K562 (cell line): ENCODE data around the gene NFKBIB. TPM values are rescaled to one million over a fixed set of nuclear protein-coding genes. Genes with fewer than 3 reads are reported as not detected.

ENCODE experiments used
- ATAC-seq: fragments of 200-7000 bp; cut with Tn5 transposase; 3 replicates; pipeline ENCODE4 v1.9.1; 2020; ENCODE audit warnings: moderate library complexity
- BruUV-seq: library from RNA; stranded (reverse); fragments of 400-500 nt; replicated peaks from 2 replicates; lab custom pipeline; 2021; lab: Mats Ljungman, UMichigan
- CTCF ChIA-PET: fragments of 300-600 bp; formaldehyde crosslinking; extraction: SDS; loops from one replicate; lab custom pipeline; 2021; ENCODE audit warnings: low intra/inter-chr PET ratio; lab: Yijun Ruan, JAX
- POLR2A ChIA-PET: fragments of 300-600, 350-650 bp; sonication (Branson Sonifier 250); formaldehyde crosslinking; extraction: SDS; loops from one replicate; lab custom pipeline; 2021; ENCODE audit warnings: antibody characterized with exemption, inconsistent platforms; lab: Yijun Ruan, JAX
- DNase-seq, 4 experiments: peaks; one replicate each; pipeline versions ENCODE4 v3.0.0 to v3.0.0-alpha.2; 2011 to 2018; ENCODE audit warnings: low spot score in 3 of 4, mixed read lengths in 3 of 4; ENCODE audit errors: extremely low read depth in 1 of 4
- FAIRE-seq: peaks from 2 replicates; lab custom pipeline; 2011; peaks lifted over from hg19 to GRCh38; lab: Jason Lieb, UNC
- H2AFZ ChIP-seq: 2 replicates; pipeline ENCODE4 v1.6.0; 2011; ENCODE audit warnings: low read depth, low read length, control low read depth, inconsistent platforms
- H3K27ac ChIP-seq: fragments of 200-600 bp; 3 replicates; pipeline ENCODE4 v1.8.0; 2011; ENCODE audit warnings: low read depth, mild to moderate bottlenecking, control low read depth, inconsistent platforms, low read length, moderate library complexity, mixed read lengths; ENCODE audit errors: extremely low read depth
- H3K27me3 ChIP-seq, 2 experiments: fragments of 300-600 bp in 1 of 2; 2 replicates in 1 of 2; 3 replicates in 1 of 2; pipeline versions ENCODE4 v1.6.0 to v1.8.0; 2011; ENCODE audit warnings: inconsistent platforms in 2 of 2, low read length in 2 of 2, mild to moderate bottlenecking in 1 of 2, mixed read lengths in 1 of 2, moderate library complexity in 1 of 2; ENCODE audit not compliant: control insufficient read depth in 2 of 2, insufficient read depth in 2 of 2
- H3K36me3 ChIP-seq: fragments of 300-600 bp; 3 replicates; pipeline ENCODE4 v1.8.0; 2011; ENCODE audit warnings: mild to moderate bottlenecking, low read length, inconsistent platforms; ENCODE audit not compliant: control insufficient read depth, insufficient read depth
- H3K4me1 ChIP-seq, 2 experiments: fragments of 200-600 bp in 1 of 2; replicated peaks in 1 of 2; 2 replicates in 1 of 2; 3 replicates in 1 of 2; pipeline versions ENCODE4 v1.5.1 to v1.8.0; 2011; ENCODE audit warnings: inconsistent platforms in 2 of 2, low read length in 2 of 2, mild to moderate bottlenecking in 1 of 2, mixed read lengths in 1 of 2, moderate library complexity in 1 of 2; ENCODE audit not compliant: control insufficient read depth in 2 of 2, insufficient read depth in 2 of 2
- H3K4me2 ChIP-seq: 2 replicates; pipeline ENCODE4 v1.6.1; 2011; ENCODE audit warnings: low read length, control low read depth, inconsistent platforms, mixed read lengths; ENCODE audit not compliant: insufficient read depth
- H3K4me3 ChIP-seq: fragments of 200-600 bp; sonication (generic), shearing (Covaris generic); 2 replicates; pipeline ENCODE4 v1.5.1; 2016; ENCODE audit warnings: control low read depth, inconsistent platforms
- H3K79me2 ChIP-seq: fragments of 200-600 bp; 3 replicates; pipeline ENCODE4 v1.8.0; 2011; ENCODE audit warnings: low read length, inconsistent platforms; ENCODE audit not compliant: control insufficient read depth, insufficient read depth
- H3K9ac ChIP-seq, 2 experiments: 2 replicates each; pipeline versions ENCODE4 v1.6.0 to v1.6.1; 2011; ENCODE audit warnings: low read depth in 2 of 2, low read length in 2 of 2, control low read depth in 1 of 2, inconsistent platforms in 1 of 2, mild to moderate bottlenecking in 1 of 2, mixed read lengths in 1 of 2; ENCODE audit not compliant: insufficient read depth in 1 of 2
- H3K9me1 ChIP-seq: one replicate; pipeline ENCODE4 v1.6.0; 2011; ENCODE audit warnings: inconsistent platforms, mild to moderate bottlenecking, low read length, moderate library complexity; ENCODE audit not compliant: control insufficient read depth, insufficient read depth
- H3K9me3 ChIP-seq: replicated peaks from 2 replicates; pipeline ENCODE4 v1.5.1; 2011; ENCODE audit warnings: low read depth, low read length, inconsistent platforms; ENCODE audit not compliant: control insufficient read depth, insufficient read depth
- H4K20me1 ChIP-seq: replicated peaks from 2 replicates; pipeline ENCODE4 v1.6.1; 2011; ENCODE audit warnings: low read length, inconsistent platforms, mixed read lengths; ENCODE audit not compliant: control insufficient read depth, insufficient read depth
- CTCF ChIP-seq, 3 experiments: IDR thresholded peaks in 2 of 3; conservative IDR thresholded peaks in 1 of 3; 2 replicates each; pipeline ENCODE4 v1.5.1; 2011 to 2012; ENCODE audit warnings: low read length in 3 of 3, mild to moderate bottlenecking in 3 of 3, control low read depth in 2 of 3, improper control_type of control experiment in 1 of 3, inconsistent platforms in 1 of 3, low read depth in 1 of 3, mixed read lengths in 1 of 3, moderate library complexity in 1 of 3; ENCODE audit not compliant: insufficient read depth in 2 of 3
- E2F4 ChIP-seq: sonication (generic); formaldehyde crosslinking; IDR thresholded peaks from 2 replicates; pipeline ENCODE4 v1.8.0; 2022; ENCODE audit warnings: mild to moderate bottlenecking, low read depth, missing genetic modification reagents
- EP400 ChIP-seq: fragments of 450-650 bp; IDR thresholded peaks from 2 replicates; pipeline ENCODE4 v1.6.1; 2017; ENCODE audit warnings: antibody characterized with exemption, mild to moderate bottlenecking, moderate library complexity
- NKRF ChIP-seq: fragments of 450-650 bp; IDR thresholded peaks from 2 replicates; pipeline ENCODE4 v1.6.1; 2016; ENCODE audit warnings: borderline replicate concordance
- RAD21 ChIP-seq, 2 experiments: fragments of 250-450 bp in 1 of 2; fragments of 450-650 bp in 1 of 2; sonication (Bioruptor Pico) in 1 of 2; formaldehyde crosslinking in 1 of 2; IDR thresholded peaks in 1 of 2; conservative IDR thresholded peaks in 1 of 2; 2 replicates each; pipeline versions ENCODE4 v1.4.0 to v1.8.0; 2020 to 2022; ENCODE audit warnings: mild to moderate bottlenecking in 2 of 2, moderate library complexity in 1 of 2
- RCOR1 ChIP-seq, 2 experiments: IDR thresholded peaks; 2 replicates each; pipeline ENCODE4 v1.6.1; 2012; ENCODE audit warnings: low read depth in 2 of 2, low read length in 2 of 2, borderline replicate concordance in 1 of 2, improper control_type of control experiment in 1 of 2
- SMC3 ChIP-seq: conservative IDR thresholded peaks from 2 replicates; pipeline ENCODE4 v1.6.1; 2011; ENCODE audit warnings: low read depth, low read length, improper control_type of control experiment; ENCODE audit not compliant: insufficient read depth
- STAG1 ChIP-seq: sonication (generic); formaldehyde crosslinking; IDR thresholded peaks from 2 replicates; pipeline ENCODE4 v1.5.0; 2020; ENCODE audit warnings: missing genetic modification reagents, borderline replicate concordance
- WHSC1 ChIP-seq: IDR thresholded peaks from one replicate; pipeline ENCODE4 v1.6.1; 2012; ENCODE audit warnings: low read length, control low read depth, inconsistent platforms
- ZNF512 ChIP-seq: IDR thresholded peaks from 2 replicates; pipeline ENCODE4 v1.6.1; 2016; ENCODE audit warnings: missing genetic modification characterization, missing compliant biosample characterization
- ZNF561 ChIP-seq: fragments of 450-650 bp; formaldehyde crosslinking; conservative IDR thresholded peaks from 2 replicates; pipeline ENCODE4 v1.4.0; 2020; ENCODE audit warnings: mild to moderate bottlenecking, moderate library complexity
- WGBS: fragments of 100-300 bp; shearing (Covaris generic); methylation state at CpG from one replicate; pipeline ENCODE4 v1.1.6; 2016; ENCODE audit warnings: low coverage, mixed read lengths; ENCODE audit not compliant: insufficient coverage; ENCODE audit errors: missing lambda C conversion rate; 5-methylcytosine and 5-hydroxymethylcytosine counted together
- in situ Hi-C: fragments of 300-500 bp; cut with MboI; formaldehyde crosslinking; loops from 4 replicates; pipeline ENCODE4 v1.15.0; 2018; ENCODE audit warnings: inconsistent platforms, mixed read lengths
- intact Hi-C: fragments of 100-400 bp; cut with micrococcal nuclease; formaldehyde crosslinking; loops from 2 replicates; pipeline ENCODE4 v1.14.2; 2022
- polyA plus RNA-seq, 8 experiments: library from polyadenylated mRNA; depleted of rRNA in 4 of 8; stranded (reverse) in 5 of 8; unstranded in 3 of 8; fragments of >200 nt; fragmentation: Nextera tagmentation in 2 of 8; fragmentation: Illumina TruSeq in 1 of 8; extraction: Ambion mirVana in 2 of 8; extraction: Trizol in 1 of 8; gene quantifications; 2 replicates each; pipeline versions ENCODE4 v1.2.1 to v1.2.3, GENCODE V29; 2011 to 2014; ENCODE audit warnings: inconsistent platforms in 1 of 8, missing spikeins in 1 of 8
- total RNA-seq, 7 experiments: library from RNA; depleted of rRNA in 6 of 7; stranded (reverse); fragments of >200 nt in 6 of 7; fragmentation: Illumina TruSeq in 2 of 7; extraction: Trizol in 2 of 7; gene quantifications; 2 replicates each; pipeline versions ENCODE4 v1.2.1 to v1.2.3, GENCODE V29; 2011 to 2021; ENCODE audit warnings: low replicate concordance in 1 of 7

The NFKBIB gene
- total and polyA plus RNA-seq, 9 of the 15 experiments (the other 6 are each of a cell fraction or from before 2014, with no cell fraction given): 1.5 to 44.9 (median 10.4) TPM

- Histone ChIP-seq H3K36me3 (peaks cover 12% of the 10 kb centered on the region; the same call in 1 of the 3 replicates), H3K9ac (no peak overlapping the region), H3K4me2 (no peak overlapping the region), H3K4me3 (no peak overlapping the region), H3K79me2 (no peaks in the 10 kb centered on the region), H3K4me1 (peaks cover 0 to 5% of the 10 kb centered on the region in 2 experiments; a peak in 1 of 5 replicates), H4K20me1 (no peaks in the 10 kb centered on the region), H3K9me3 (no peaks in the 10 kb centered on the region), H2AFZ (no peak overlapping the region), H3K27me3 (no peaks in the 10 kb centered on the region), H3K9me1 (no peaks in the 10 kb centered on the region), H3K27ac (no peak overlapping the region)
- in situ Hi-C loops: no loop called here
- ChIA-PET CTCF (no interaction called here), POLR2A (interaction anchor here (1.4 kb wide), 1 partner anchor 9 kb away, joined by 3 read pairs; no protein-coding TSS in a partner anchor)
- DNase-seq: peak in 2 of 4 experiments; percentile 45 to 62
- FAIRE-seq: peak; percentile 69
- ATAC-seq: peak; percentile 89
- WGBS: 59% methylated on average over 13 of the region's 13 CpGs
- intact Hi-C loops: loop anchor here (5.0 kb wide), 1 partner anchor 550 kb away; the partner anchor contains the start of gene FAM98C
- no TSS peak for BruUV-seq
- TF ChIP-seq E2F4 (CRISPR knock-in tag): no peak
- peak; percentile 40; the same call in 1 of the 2 replicates for TF ChIP-seq SMC3
- no peak for TF ChIP-seq ZNF512
- peak in 1 of 2 experiments; percentile 48; a peak in 2 of 4 replicates for TF ChIP-seq RAD21 (CRISPR knock-in tag; conservative IDR thresholded peaks at IDR 0.05 in 1 of 2, IDR thresholded peaks at IDR 0.05 in 1 of 2)
- TF ChIP-seq RCOR1 (IDR thresholded peaks at IDR 0.05; ENCODE audit: borderline replicate concordance in 1 of 2, low read depth in 2 of 2, low read length in 2 of 2): no peak
- TF ChIP-seq NKRF: 0 out of 2 replicates have a peak, but pooled peaks have one; percentile 35
- TF ChIP-seq CTCF (IDR thresholded peaks at IDR 0.05 in 2 of 3, conservative IDR thresholded peaks at IDR 0.05 in 1 of 3; ENCODE audit: insufficient read depth in 2 of 3, low read depth in 1 of 3, low read length in 3 of 3): peak; percentile 43 to 62 (median 62)
- TF ChIP-seq STAG1 (CRISPR knock-in tag): peak; percentile 44; the same call in 1 of the 2 replicates
- TF ChIP-seq WHSC1: no peak
- TF ChIP-seq ZNF561 (CRISPR knock-in tag): no peak
- no peak for TF ChIP-seq EP400
Observed at GRCh38 chr19:38952395-38953165, 52.8 kb downstream of the NFKBIB start.
